ENCODE data around the gene CDC6. TPM values are rescaled to one million over a fixed set of nuclear protein-coding genes. Genes with fewer than 3 reads are reported as not detected.

Gene CDC6
- total RNA-seq, 1 donor, result 4.0 TPM

GRCh38 chr17:40338941-40339649 lies 51.4 kb downstream of the CDC6 start:
- peak in 1 of 3 donors; percentile 78 for DNase-seq (ENCODE audit: low read depth in 2 of 3, low spot score in 2 of 3)

GRCh38 chr17:40340327-40340726 lies 52.6 kb downstream of the CDC6 start:
- DNase-seq (ENCODE audit: low read depth in 2 of 3, low spot score in 2 of 3), result no peak

GRCh38 chr17:40340880-40341807 lies 53.5 kb downstream of the CDC6 start:
- DNase-seq (ENCODE audit: low read depth in 2 of 3, low spot score in 2 of 3), result peak; percentile 76 to 88 (median 86)

GRCh38 chr17:40341808-40342503 lies 54.3 kb downstream of the CDC6 start:
- no peak for DNase-seq (ENCODE audit: low read depth in 2 of 3, low spot score in 2 of 3)

GRCh38 chr17:40342504-40343218 lies 55.0 kb downstream of the CDC6 start:
- no peak for DNase-seq (ENCODE audit: low read depth in 2 of 3, low spot score in 2 of 3)

- no peak for DNase-seq (ENCODE audit: low read depth in 2 of 3, low spot score in 2 of 3)
These were observed 55.8 kb downstream of the CDC6 start for GRCh38 chr17:40343219-40344119.

GRCh38 chr17:40344421-40345160 lies 56.9 kb downstream of the CDC6 start:
- DNase-seq (ENCODE audit: low read depth in 2 of 3, low spot score in 2 of 3), result no peak

- peak in 1 of 3 donors; percentile 53 for DNase-seq (ENCODE audit: low read depth in 2 of 3, low spot score in 2 of 3)
These were observed 57.7 kb downstream of the CDC6 start for GRCh38 chr17:40345161-40345993.

GRCh38 chr17:40345994-40346764 lies 58.5 kb downstream of the CDC6 start:
- DNase-seq (ENCODE audit: low read depth in 2 of 3, low spot score in 2 of 3), result no peak

- DNase-seq (ENCODE audit: low read depth in 2 of 3, low spot score in 2 of 3), result no peak
These were observed 59.1 kb downstream of the CDC6 start for GRCh38 chr17:40346765-40347158.

- no peak for DNase-seq (ENCODE audit: low read depth in 2 of 3, low spot score in 2 of 3)
These were observed 59.8 kb downstream of the CDC6 start for GRCh38 chr17:40347319-40348135.

GRCh38 chr17:40348136-40348504 lies 60.4 kb downstream of the CDC6 start:
- DNase-seq (ENCODE audit: low read depth in 2 of 3, low spot score in 2 of 3), result no peak

- DNase-seq (ENCODE audit: low read depth in 2 of 3, low spot score in 2 of 3), result no peak
These were observed 61.1 kb downstream of the CDC6 start for GRCh38 chr17:40348562-40349476.

- DNase-seq (ENCODE audit: low read depth in 2 of 3, low spot score in 2 of 3), result no peak
These were observed 61.8 kb downstream of the CDC6 start for GRCh38 chr17:40349477-40349894.

Data from hematopoietic multipotent progenitor cell (in vitro differentiated cells).